Heart left ventricle (tissue), 16 donors: ENCODE measurements around the gene RNF144B. TPM values are rescaled to one million over a fixed set of nuclear protein-coding genes. Genes with fewer than 3 reads are reported as not detected.

Source experiments
- ATAC-seq, 4 donors: fragments of 200-7000 bp; cut with Tn5 transposase; one replicate each; pipeline ENCODE4 v1.9.1; 2020 to 2022; ENCODE audit warnings: moderate library complexity in 4 of 4, mild to moderate bottlenecking in 3 of 4, moderate number of reproducible peaks in 1 of 4
- DNase-seq, 5 donors: peaks; one replicate each; pipeline ENCODE4 v3.0.0-alpha.2; 2020
- H3K27ac ChIP-seq, 12 donors: fragments of 200-600 bp; sonication (generic) in 4 of 12; one replicate each; pipeline versions ENCODE4 v1.5.0 to v1.8.0; 2016 to 2022; ENCODE audit warnings: mild to moderate bottlenecking in 2 of 12
- H3K27me3 ChIP-seq, 9 donors: fragments of 200-600 bp; sonication (generic) in 2 of 9; one replicate each; pipeline versions ENCODE4 v1.5.1 to v1.8.0; 2016 to 2022; ENCODE audit warnings: mild to moderate bottlenecking in 3 of 9
- H3K36me3 ChIP-seq, 9 donors: fragments of 200-600 bp; sonication (generic) in 2 of 9; one replicate each; pipeline versions ENCODE4 v1.5.0 to v1.8.0; 2018 to 2022; ENCODE audit warnings: mild to moderate bottlenecking in 2 of 9
- H3K4me1 ChIP-seq, 12 donors: fragments of 200-600 bp; sonication (generic) in 4 of 12; one replicate each; pipeline versions ENCODE4 v1.5.0 to v1.8.0; 2016 to 2022; ENCODE audit warnings: mild to moderate bottlenecking in 3 of 12
- H3K4me3 ChIP-seq, 12 donors: fragments of 200-600 bp; sonication (generic) in 4 of 12; one replicate each; pipeline versions ENCODE4 v1.5.0 to v1.8.0; 2017 to 2022; ENCODE audit warnings: mild to moderate bottlenecking in 9 of 12, moderate library complexity in 4 of 12
- H3K9me3 ChIP-seq, 12 donors: fragments of 200-600 bp; sonication (generic) in 4 of 12; one replicate each; pipeline versions ENCODE4 v1.5.0 to v1.8.0; 2016 to 2022; ENCODE audit warnings: mild to moderate bottlenecking in 1 of 12
- CTCF ChIP-seq, 12 donors: fragments of 200-600 bp; sonication (generic) in 4 of 12; IDR thresholded peaks; one replicate each; pipeline versions ENCODE4 v1.5.0 to v1.8.0; 2018 to 2022; ENCODE audit warnings: antibody characterized with exemption in 12 of 12, mild to moderate bottlenecking in 5 of 12
- POLR2A ChIP-seq, 2 donors: fragments of 450-650 bp; IDR thresholded peaks; one replicate each; pipeline ENCODE4 v1.6.1; 2017; ENCODE audit warnings: antibody characterized with exemption in 2 of 2, mild to moderate bottlenecking in 2 of 2, moderate library complexity in 2 of 2
- WGBS, 4 donors: extraction: QIAGEN DNeasy Blood & Tissue Kit in 2 of 4; methylation state at CpG; one replicate each; pipeline versions ENCODE4 v1.1.5 to v1.1.7; 2013 to 2018; 5-methylcytosine and 5-hydroxymethylcytosine counted together
- intact Hi-C, 10 donors: fragments of 100-400 bp; cut with DNase I; formaldehyde crosslinking; loops; one replicate each; pipeline versions ENCODE4 v1.11.1 to v1.14.2; 2022
- polyA plus RNA-seq, 2 donors: library from polyadenylated mRNA; stranded (reverse); fragments of 200-250 nt; gene quantifications; one replicate each; pipeline ENCODE4 v1.2.3, GENCODE V29; 2013
- total RNA-seq, 9 donors: library from RNA; depleted of rRNA in 2 of 9; stranded (reverse); fragments of >200 nt in 2 of 9; fragmentation: NEBNext Ultra II Directional in 3 of 9; extraction: Animal tissue kit (Norgen Biotek cat#: 25700) in 3 of 9; gene quantifications; one replicate each; pipeline versions ENCODE4 v1.1.0 to v1.2.4, GENCODE V29; 2016 to 2023
- donor health status: ischemic (EF 13 %, LVEDD 7.1; RV severe dilation, severe dysfunction).
- donor health status: healthy with polysubstance abuse.
- donor health status: DM: no; HTN: yes; CAD: no.
- donor health status: DM: no; HTN: no; CAD: no.
- donor health status: ischemic (EF 25% LVEDD 6.9; RV normal size, moderate dysfunction).
- donor health status: ischemic (EF 25% LVEDD 5.7; RV mildly dilated, moderate dysfunction).
- donor health status: healthy.
- donor health status: DM: yes; HTN: yes; CAD: no.
- donor health status: ischemic (EF 35%, LVEDD 5.7; RV mildly dilated, moderate dysfunction).
- donor health status: nonischemic (EF 11% LVEDD 7.7; RV severe dilation, severe dysfunction).
- donor health status: DM: yes; HTN: yes; CAD: no.
- donor health status: PGD.
- donor health status: ischemic (EF 29% LVEDD 5.4; RV normal size, mild dysfunction).
- donor health status: nonischemic (EF 23%, LVEDD 6.1; RV moderate dilation, normal function).

The RNF144B gene
- total and polyA plus RNA-seq, 11 donors = 6.1 to 20.7 (median 9.6) TPM

DNA sequence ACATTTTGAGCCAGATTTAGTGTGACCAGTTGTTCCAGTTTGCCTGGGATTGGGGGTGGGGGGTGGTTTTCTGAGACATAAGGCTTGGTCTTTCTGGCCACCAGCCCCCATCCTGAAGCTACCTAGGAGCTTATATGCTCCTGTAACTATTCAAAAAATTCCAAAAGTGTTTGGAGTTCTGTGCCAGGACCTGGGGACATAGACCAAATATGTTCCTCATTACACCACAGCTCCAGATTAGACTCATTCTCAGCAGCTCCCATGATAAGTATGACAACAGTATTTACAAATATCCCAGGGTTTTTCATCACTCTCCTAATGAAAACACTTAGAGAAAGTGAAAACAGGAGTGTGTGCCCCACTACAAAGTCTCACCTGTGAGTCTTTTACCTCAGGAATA lies 37.8 kb upstream of the RNF144B start:
- H3K9me3 ChIP-seq = no peaks in the 10 kb centered on the region
- no peak for TF ChIP-seq CTCF (IDR thresholded peaks at IDR 0.05)
- H3K4me3 ChIP-seq = no peak overlapping the region
- no peaks in the 10 kb centered on the region for H3K36me3 ChIP-seq
- intact Hi-C loops = no loop called here
- DNase-seq (no peak), ATAC-seq (no peak)
- no peak overlapping the region for H3K27ac ChIP-seq
- peaks cover 0 to 8% (median 0%) of the 10 kb centered on the region in 12 donors for H3K4me1 ChIP-seq
- H3K27me3 ChIP-seq = no peaks in the 10 kb centered on the region

DNA sequence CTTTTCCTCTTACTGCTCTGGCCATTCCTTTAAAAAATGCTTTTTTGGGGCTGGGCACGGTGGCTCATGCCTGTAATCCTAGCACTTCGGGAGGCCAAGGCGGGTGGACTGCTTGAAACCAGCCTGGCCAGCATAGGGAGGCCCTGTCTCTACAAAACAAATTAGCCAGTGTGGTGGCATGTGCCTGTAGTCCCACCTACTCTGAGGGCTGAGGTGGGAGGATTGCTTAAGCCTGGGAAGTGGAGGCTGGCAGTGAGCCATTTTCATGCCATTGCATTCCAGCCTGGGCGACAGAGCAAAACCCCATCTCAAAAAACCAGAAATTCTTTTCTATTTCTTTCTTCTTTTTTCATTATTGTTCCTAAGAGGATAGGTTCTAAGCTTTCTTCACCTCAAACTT lies 36.9 kb upstream of the RNF144B start:
- ATAC-seq (no peak), DNase-seq (peak in 1 of 5 donors; percentile 27)
- 86 to 89% (median 88%) methylated on average over 4 of the region's 4 CpGs for WGBS, 4 donors
- H3K36me3 ChIP-seq = no peaks in the 10 kb centered on the region
- no peak overlapping the region for H3K27ac ChIP-seq
- intact Hi-C loops = no loop called here
- no peaks in the 10 kb centered on the region for H3K9me3 ChIP-seq
- H3K4me1 ChIP-seq = peaks cover 0 to 8% (median 0%) of the 10 kb centered on the region in 12 donors
- H3K27me3 ChIP-seq = no peaks in the 10 kb centered on the region
- H3K4me3 ChIP-seq = no peak overlapping the region
- TF ChIP-seq POLR2A (IDR thresholded peaks at IDR 0.05) (no peak), CTCF (IDR thresholded peaks at IDR 0.05) (no peak)

DNA sequence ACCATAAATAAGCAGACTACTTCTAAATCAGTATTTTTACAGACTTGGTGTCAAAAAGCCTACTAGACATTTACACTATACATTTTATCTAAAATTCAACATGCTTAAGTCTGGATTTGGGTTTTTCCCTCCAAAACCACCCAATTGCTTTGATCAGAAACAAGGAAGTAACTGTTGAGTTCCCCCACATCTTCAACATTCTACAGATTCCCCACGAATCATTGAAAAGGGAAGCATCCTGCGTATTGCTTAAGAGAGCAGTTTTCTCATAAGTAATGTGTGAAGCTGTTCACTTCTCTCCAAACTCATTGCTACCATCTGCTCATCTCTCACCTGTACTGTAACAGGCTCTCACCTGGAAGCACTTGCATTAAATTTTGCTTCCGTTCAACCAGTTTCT lies 36.4 kb upstream of the RNF144B start:
- Histone ChIP-seq H3K36me3 (no peaks in the 10 kb centered on the region), H3K4me3 (no peak overlapping the region), H3K27me3 (no peaks in the 10 kb centered on the region), H3K4me1 (peaks cover 0 to 8% (median 0%) of the 10 kb centered on the region in 12 donors), H3K9me3 (no peaks in the 10 kb centered on the region), H3K27ac (peak overlapping the region in 1 of 12 donors; percentile 15)
- no peak for TF ChIP-seq CTCF (IDR thresholded peaks at IDR 0.05)
- TF ChIP-seq POLR2A (IDR thresholded peaks at IDR 0.05) = no peak
- WGBS, 4 donors = 85 to 92% (median 86%) methylated on average over 3 of the region's 3 CpGs
- intact Hi-C loops = no loop called here
- DNase-seq (no peak), ATAC-seq (no peak)

DNA sequence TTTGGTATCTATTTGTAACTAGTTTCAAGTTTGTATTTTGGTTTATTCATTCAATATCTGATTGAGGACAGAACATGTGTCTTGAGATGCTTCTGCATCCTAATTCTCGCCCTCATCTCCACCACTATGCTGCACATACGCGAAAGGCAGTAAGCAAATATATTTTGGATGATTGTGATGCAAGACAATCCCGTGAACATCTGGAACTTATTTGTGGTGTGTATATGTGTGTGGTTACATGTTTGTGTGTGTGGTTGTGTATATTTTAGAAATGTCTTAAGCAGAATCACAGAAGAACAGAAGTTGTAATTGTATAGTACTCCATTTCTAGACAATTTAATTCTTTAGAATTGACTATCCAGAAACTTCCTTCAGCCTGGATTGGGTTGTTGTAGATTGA lies 35.1 kb upstream of the RNF144B start:
- TF ChIP-seq POLR2A (IDR thresholded peaks at IDR 0.05) (no peak), CTCF (IDR thresholded peaks at IDR 0.05) (no peak)
- Histone ChIP-seq H3K27ac (no peak overlapping the region), H3K4me3 (no peak overlapping the region), H3K27me3 (no peaks in the 10 kb centered on the region), H3K4me1 (peaks cover 0 to 8% (median 0%) of the 10 kb centered on the region in 12 donors), H3K9me3 (no peaks in the 10 kb centered on the region), H3K36me3 (no peaks in the 10 kb centered on the region)
- DNase-seq = no peak
- no peak for ATAC-seq
- WGBS, 4 donors = 92 to 98% (median 98%) methylated on average over 4 of the region's 4 CpGs
- intact Hi-C loops = no loop called here
